ENCODE results near the gene PDX1.

Gene PDX1

DNA sequence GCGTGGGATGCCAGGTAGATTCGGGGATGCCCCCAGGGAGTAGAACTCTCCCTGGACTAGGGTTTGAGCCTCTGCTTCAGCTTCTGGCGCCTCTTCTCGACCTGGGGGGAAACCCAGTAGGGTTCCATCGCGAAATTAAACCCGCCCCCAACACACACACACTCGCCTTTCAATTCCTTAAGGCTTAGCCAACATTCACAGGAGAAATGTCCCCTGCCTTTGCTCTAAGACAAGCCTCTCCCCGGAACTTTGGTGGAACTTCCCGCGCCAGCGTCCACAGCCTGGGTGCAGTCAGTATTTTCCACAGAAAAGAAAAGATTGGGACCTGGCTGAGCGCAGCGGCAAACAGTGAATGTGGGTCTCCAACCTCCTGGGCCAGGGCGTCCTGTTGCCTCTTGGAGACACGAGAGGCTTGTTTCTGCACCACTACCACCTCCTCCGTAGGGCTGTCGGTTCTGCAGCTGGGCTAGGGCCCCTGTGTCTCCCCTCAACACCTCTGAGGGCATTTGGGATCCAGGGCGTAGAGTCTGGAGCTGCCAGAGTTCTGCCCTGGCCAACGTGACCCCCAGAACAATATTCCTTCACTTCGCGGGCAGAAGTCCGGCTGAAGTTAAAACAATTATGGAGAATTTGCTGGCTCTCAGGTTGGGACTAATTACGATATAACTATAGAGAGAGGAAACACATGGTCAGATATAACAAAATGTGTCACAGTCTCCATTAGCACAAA lies 3.2 kb downstream of the PDX1 start:
- no peak for FAIRE-seq

DNA sequence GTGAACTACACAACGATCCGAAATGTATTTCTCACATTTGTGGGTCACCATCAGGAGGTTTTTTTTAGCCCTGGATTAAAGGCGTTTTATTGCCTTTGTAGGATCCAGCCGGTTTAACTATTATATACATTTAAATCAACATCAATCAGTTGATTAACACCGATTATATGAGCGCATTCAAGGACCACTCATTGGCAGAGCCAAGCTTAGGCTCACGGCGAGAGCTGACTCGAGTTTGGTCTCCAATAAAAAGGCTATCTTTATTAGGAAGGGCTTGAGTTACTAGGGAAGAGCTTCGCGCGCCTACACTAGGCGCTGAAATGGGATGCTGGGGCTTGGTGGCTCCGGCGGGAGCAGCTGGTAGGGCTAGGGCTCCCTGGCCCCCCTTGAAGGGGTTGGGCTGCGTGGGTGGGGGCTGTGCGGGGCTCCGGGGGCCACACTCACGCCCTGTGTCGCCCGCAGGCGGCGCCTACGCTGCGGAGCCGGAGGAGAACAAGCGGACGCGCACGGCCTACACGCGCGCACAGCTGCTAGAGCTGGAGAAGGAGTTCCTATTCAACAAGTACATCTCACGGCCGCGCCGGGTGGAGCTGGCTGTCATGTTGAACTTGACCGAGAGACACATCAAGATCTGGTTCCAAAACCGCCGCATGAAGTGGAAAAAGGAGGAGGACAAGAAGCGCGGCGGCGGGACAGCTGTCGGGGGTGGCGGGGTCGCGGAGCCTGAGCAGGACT lies 4.2 kb downstream of the PDX1 start:
- FAIRE-seq: no peak

- no peak for FAIRE-seq
Observed at GRCh38 chr13:27924529-27925141, 4.8 kb downstream of the PDX1 start.

GRCh38 chr13:27925220-27925991 lies 5.6 kb downstream of the PDX1 start:
- FAIRE-seq: no peak

- no peak for FAIRE-seq
Observed at GRCh38 chr13:27926644-27927434, 7.0 kb downstream of the PDX1 start.

DNA sequence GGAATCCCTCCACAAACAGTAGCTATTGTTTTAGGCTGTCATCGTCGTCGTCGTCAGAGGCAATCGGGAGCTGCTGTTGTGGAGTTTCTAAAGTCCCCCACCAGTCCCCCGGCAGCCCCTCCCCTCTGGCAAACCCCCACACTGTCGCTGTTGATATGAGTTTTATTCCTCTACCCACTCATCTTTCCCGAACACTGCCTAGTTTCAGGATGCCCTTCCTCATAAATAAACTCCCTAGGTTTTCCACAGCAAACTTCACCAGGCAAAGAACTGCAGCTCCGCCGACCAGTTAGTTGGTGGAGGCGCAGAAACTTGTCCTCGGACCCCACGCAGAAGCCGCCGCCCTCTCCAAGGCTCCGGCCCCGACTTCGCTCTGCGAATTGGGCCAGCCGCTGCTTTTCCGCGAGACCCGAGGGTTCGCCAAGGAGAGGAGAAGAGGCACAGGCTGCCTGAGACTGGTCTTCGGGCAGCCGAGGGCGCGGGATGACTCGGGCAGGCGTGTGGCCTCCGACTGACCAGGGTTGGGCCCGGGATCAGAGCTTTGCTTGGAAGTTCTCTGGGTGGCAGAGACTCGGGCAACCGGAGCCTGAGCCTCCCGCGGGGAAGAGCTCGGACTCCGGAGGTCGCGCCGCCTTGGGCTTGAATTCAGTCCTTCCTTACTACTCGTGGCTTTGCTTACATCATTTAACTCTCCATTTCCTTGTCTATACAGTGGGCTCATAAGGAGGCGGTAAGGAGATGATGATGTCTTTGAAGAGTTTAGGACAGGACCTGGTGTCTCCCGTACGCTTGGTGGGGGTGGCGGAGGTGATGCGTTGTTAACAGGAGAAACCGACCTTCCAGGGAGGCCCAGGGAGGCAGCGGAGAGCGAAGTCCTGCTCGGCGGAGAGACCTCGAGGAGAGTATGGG lies 7.9 kb downstream of the PDX1 start:
- FAIRE-seq: no peak

- FAIRE-seq: no peak
Observed at GRCh38 chr13:27928353-27928804, 8.6 kb downstream of the PDX1 start.

- FAIRE-seq: no peak
Observed at GRCh38 chr13:27928805-27929753, 9.3 kb downstream of the PDX1 start.

GRCh38 chr13:27929868-27930267 lies 10.1 kb downstream of the PDX1 start:
- FAIRE-seq: no peak

- no peak for FAIRE-seq
Observed at GRCh38 chr13:27933118-27933517, 13.3 kb downstream of the PDX1 start.

- FAIRE-seq: no peak
Observed at GRCh38 chr13:27933580-27934328, 14.0 kb downstream of the PDX1 start.

DNA sequence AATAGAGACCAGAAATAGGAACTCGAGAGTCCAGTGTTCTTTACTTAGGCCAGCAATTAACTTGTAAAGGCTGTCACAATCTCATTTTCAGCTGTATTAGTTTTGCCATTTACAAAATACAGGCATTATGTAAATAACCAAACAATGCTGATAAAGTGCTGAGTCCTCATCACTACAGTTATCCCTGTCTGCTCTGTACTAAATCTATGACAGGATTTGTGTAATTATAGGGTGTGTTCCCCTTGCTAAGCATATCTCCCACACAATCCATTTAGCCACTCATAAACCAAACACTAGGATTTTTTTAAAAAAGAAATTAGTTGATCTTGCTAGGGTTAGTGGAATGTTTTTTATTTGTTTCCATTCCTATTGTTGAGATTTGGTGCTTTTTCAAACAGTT lies 23.2 kb downstream of the PDX1 start:
- FAIRE-seq: no peak

DNA sequence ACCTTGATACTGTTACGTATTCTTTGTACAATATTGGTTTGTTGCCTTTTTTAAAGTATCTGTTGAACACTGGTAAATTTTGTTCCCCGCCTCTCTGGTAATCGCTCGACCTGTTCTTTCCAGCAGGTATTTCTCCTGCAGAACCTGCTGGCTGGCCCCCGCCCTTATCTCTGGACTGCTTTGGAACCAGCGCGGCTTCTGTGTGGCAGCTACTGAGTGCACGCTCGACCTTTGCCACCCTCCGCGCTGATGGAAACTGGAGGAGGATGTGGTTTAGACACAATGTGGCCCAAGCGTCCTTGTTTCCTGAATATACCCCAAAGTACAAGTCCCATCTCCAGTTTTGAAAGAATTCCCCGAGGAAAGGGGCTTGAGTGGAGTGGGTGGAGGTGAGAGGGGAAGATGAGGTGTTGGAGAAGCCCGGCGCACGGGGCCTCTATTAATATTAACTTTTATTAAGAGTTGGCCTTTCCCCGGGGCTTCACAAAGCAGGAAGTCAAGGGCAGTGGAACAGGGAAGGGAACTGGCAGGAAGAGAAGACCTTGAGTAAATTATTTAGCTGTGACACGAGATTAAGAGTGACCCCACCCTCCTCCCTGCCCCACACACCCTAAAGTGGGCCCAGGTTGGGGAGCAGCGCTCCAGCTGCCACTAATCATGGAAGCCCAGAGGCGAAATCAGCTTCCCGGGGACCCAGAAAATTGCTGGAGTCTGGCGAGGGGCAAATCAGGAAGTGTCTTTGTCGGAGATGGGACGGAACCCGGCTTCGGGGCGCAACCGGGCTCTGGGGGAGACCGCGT lies 33.3 kb downstream of the PDX1 start:
- FAIRE-seq: no peak

GRCh38 chr13:27953676-27954405 lies 34.0 kb downstream of the PDX1 start:
- FAIRE-seq: no peak

DNA sequence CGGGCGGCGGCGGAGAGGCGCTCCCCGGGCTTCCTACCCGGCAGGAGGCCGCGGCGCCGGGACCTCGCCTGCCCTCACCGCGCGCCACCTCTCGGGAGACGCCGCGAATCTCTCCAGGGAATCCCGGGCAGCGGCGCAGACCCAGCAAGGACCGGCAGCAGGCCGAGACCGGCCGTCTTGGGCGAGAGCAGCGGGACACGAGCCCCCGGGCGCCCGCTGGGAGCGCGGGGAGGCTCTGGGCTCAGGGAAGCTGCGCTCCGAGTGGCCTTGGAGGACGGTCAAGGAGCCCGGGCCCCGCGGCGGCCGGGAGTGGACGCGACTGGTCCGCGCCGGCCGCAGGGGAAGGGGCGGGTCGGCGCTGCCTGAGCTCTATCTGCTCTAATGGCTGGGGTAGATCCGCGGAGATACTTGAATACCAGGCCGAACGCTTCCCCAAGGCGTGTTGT lies 34.6 kb downstream of the PDX1 start:
- FAIRE-seq: no peak

DNA sequence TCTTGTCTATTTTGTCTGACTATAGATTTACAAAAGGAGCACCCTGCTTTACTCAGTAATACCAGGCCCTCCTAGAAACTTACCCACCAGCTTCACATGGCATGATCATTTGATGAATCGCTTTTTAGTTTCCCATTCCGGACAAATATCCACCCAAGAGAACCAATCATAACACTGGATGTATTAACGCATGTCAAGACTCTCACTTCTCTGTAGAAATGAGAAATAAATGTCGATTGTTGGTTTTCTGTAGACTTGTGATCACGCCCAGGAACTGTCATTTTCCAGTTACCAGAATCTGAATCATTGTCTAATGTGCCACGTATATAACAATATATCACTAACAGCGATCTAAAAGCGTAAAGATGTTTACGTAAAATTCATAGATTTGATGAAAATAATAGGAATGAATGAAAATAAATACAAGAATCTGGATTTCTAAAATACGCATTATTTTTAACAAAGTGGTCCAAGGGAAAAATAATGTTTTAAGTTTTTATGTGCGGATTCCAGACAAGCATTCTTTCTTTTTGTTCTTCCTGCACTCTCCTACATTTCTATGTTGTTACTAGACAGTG lies 35.3 kb downstream of the PDX1 start:
- FAIRE-seq: no peak

All from colon (tissue), 2 donors.